ENCODE measurements around the gene TRIM2. TPM values are rescaled to one million over a fixed set of nuclear protein-coding genes. Genes with fewer than 3 reads are reported as not detected.

The TRIM2 gene
- total RNA-seq, 4 donors from 2014 or later: 5.8 to 18.9 (median 14.9) TPM

DNA sequence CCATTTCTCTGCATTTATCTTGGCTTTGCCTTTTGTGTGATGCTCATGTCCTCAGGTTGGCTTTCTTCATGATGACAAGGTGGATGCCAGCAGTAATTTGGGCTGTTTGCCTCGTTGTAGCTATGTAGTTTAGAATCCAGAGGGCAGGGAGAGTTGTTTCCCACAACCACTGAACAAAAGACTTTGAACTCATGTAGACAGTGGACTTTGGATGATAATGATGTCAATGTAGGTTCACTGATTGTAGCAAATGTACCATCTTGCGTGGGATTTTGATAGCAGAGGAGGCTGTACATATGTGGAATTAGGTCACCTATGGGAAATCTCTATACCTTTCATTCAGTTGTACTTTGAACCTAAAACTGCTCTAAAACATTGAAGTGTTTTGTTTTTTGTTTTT is 181.5 kb downstream of the TRIM2 start:
- TF ChIP-seq POLR2A (IDR thresholded peaks at IDR 0.05): no peak
- TF ChIP-seq, protein P1, sequence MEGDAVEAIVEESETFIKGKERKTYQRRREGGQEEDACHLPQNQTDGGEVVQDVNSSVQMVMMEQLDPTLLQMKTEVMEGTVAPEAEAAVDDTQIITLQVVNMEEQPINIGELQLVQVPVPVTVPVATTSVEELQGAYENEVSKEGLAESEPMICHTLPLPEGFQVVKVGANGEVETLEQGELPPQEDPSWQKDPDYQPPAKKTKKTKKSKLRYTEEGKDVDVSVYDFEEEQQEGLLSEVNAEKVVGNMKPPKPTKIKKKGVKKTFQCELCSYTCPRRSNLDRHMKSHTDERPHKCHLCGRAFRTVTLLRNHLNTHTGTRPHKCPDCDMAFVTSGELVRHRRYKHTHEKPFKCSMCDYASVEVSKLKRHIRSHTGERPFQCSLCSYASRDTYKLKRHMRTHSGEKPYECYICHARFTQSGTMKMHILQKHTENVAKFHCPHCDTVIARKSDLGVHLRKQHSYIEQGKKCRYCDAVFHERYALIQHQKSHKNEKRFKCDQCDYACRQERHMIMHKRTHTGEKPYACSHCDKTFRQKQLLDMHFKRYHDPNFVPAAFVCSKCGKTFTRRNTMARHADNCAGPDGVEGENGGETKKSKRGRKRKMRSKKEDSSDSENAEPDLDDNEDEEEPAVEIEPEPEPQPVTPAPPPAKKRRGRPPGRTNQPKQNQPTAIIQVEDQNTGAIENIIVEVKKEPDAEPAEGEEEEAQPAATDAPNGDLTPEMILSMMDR (IDR thresholded peaks at IDR 0.05): no peak
- no peaks in the 10 kb centered on the region for H3K9me3 ChIP-seq
- no peaks in the 10 kb centered on the region for H3K36me3 ChIP-seq
- whole genome bisulfite sequencing, 2 donors: 83 to 94% methylated on average over 2 of the region's 2 CpGs
- H3K4me1 ChIP-seq: no peaks in the 10 kb centered on the region
- H3K4me3 ChIP-seq: no peak overlapping the region
- intact Hi-C loops (cut with DNase I): no loop called here
- DNase-seq: no peak
- H3K27me3 ChIP-seq: no peaks in the 10 kb centered on the region
- H3K27ac ChIP-seq: no peak overlapping the region

DNA sequence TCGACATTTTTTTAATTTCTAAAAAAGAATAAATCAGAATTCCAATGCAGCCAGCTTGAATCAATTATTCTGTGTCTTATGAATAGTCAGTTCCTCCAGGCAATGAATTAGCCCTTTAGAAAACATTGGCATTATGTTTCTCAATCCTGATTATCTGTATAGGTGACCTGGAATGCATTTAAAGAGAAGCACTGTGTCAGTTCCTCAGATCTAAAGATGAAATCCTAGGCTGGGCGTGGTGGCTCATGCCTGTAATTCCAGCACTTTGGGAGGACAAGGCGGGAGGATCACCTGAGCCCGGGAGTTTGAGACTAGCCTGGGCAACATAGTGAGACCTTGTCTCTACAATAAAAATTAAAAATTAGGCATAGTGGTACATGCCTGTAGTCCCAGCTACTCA is 183.7 kb downstream of the TRIM2 start:
- intact Hi-C loops (cut with DNase I): no loop called here
- DNase-seq: no peak
- no peak overlapping the region for H3K4me3 ChIP-seq
- no peaks in the 10 kb centered on the region for H3K9me3 ChIP-seq
- no peaks in the 10 kb centered on the region for H3K36me3 ChIP-seq
- H3K27ac ChIP-seq: no peak overlapping the region
- no peaks in the 10 kb centered on the region for H3K4me1 ChIP-seq
- H3K27me3 ChIP-seq: no peaks in the 10 kb centered on the region
- 52 to 57% methylated on average over 2 to 4 of the region's 4 CpGs for WGBS, 2 donors
- TF ChIP-seq, protein P1 (IDR thresholded peaks at IDR 0.05): no peak
- TF ChIP-seq POLR2A (IDR thresholded peaks at IDR 0.05): no peak

Small RNAs within 50 kb of the gene (small RNA-seq; reads per million reads assigned to genes)
- 0 reads per million in 4 donors for gene RF00019
- 0 reads per million in 4 donors for gene RN7SL419P
- gene RNU6-1196P: 0 reads per million in 4 donors

Other genes starting within 250 kb of the TRIM2 start
- 1 to 10 TPM; 2.3 to 4.2 (median 3.8) TPM for gene MND1, start 140.2 kb downstream of the TRIM2 start, total RNA-seq